Right lobe of liver (tissue), 4 donors: Measurements from ENCODE around the gene RIMS1.

Source experiments
- POLR2A ChIP-seq: fragments of 450-650 bp; IDR thresholded peaks from one replicate; pipeline ENCODE4 v1.6.1; 2017; ENCODE audit warnings: antibody characterized with exemption, mild to moderate bottlenecking
- TF ChIP-seq, protein P1 (sequence below), 4 donors: fragments of 200-600 bp in 3 of 4; fragments of 450-650 bp in 1 of 4; IDR thresholded peaks; one replicate each; pipeline versions ENCODE4 v1.5.1 to v1.8.0; 2016 to 2022; ENCODE audit warnings: antibody characterized with exemption in 4 of 4, mild to moderate bottlenecking in 2 of 4
- donor health status: DM: no; HTN: no; CAD: no.
- donor health status: DM: no; HTN: no; CAD: no.
- donor health status: DM: no; HTN: yes; CAD: no.

DNA sequence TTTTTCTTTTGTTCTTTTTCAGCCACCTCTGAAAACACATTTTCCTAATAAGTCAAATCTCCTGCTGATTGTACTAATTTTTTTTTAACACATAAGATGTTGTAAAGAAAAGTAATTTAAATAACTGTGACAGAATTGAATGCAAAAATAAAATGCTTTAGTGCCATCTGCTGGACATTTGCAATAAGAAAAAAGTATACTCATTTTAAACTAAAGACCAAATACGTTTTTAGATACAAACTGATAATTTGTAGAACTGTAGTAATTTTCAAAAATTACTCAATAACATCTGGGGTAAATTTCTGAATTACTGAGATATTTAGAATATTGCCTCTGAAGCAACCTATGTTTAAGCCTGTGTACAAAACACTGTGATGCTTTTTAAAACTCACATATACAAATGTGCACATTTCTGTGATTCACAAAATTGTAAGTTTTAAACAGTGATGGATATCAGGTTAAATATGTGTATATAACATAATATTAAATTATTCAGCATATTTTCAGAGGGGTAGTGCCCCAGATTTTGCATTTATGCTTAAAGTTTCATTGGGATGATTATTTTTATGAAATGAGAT lies 198.7 kb downstream of the RIMS1 start:
- TF ChIP-seq, protein P1, sequence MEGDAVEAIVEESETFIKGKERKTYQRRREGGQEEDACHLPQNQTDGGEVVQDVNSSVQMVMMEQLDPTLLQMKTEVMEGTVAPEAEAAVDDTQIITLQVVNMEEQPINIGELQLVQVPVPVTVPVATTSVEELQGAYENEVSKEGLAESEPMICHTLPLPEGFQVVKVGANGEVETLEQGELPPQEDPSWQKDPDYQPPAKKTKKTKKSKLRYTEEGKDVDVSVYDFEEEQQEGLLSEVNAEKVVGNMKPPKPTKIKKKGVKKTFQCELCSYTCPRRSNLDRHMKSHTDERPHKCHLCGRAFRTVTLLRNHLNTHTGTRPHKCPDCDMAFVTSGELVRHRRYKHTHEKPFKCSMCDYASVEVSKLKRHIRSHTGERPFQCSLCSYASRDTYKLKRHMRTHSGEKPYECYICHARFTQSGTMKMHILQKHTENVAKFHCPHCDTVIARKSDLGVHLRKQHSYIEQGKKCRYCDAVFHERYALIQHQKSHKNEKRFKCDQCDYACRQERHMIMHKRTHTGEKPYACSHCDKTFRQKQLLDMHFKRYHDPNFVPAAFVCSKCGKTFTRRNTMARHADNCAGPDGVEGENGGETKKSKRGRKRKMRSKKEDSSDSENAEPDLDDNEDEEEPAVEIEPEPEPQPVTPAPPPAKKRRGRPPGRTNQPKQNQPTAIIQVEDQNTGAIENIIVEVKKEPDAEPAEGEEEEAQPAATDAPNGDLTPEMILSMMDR (IDR thresholded peaks at IDR 0.05): peak; percentile 28 to 58 (median 52)
- no peak for TF ChIP-seq POLR2A
